H9 (cell line): ENCODE results near the gene C11orf24. TPM values are rescaled to one million over a fixed set of nuclear protein-coding genes. Genes with fewer than 3 reads are reported as not detected.

Experiments used
- DNase-seq: peaks from one replicate; pipeline ENCODE4 v3.0.0-alpha.2; 2017
- H2AFZ ChIP-seq: one replicate; pipeline ENCODE4 v1.6.1; 2013; ENCODE audit warnings: mild to moderate bottlenecking, low read length, control low read depth, moderate library complexity
- H2AK5ac ChIP-seq: 2 replicates; pipeline ENCODE4 v1.6.1; 2013; ENCODE audit warnings: low read length, control low read depth, mixed read lengths; ENCODE audit not compliant: insufficient read length
- H2BK120ac ChIP-seq: one replicate; pipeline ENCODE4 v1.6.1; 2013; ENCODE audit warnings: low read depth, mild to moderate bottlenecking, low read length, control low read depth, inconsistent platforms; ENCODE audit not compliant: poor library complexity, severe bottlenecking
- H2BK12ac ChIP-seq: 2 replicates; pipeline ENCODE4 v1.6.1; 2013; ENCODE audit warnings: low read length, control low read depth, mixed read lengths, low read depth; ENCODE audit not compliant: insufficient read length
- H2BK15ac ChIP-seq: 2 replicates; pipeline ENCODE4 v1.6.1; 2013; ENCODE audit warnings: low read depth, low read length, control low read depth
- H2BK20ac ChIP-seq: one replicate; pipeline ENCODE4 v1.6.1; 2013; ENCODE audit warnings: low read depth, mild to moderate bottlenecking, low read length, control low read depth, inconsistent platforms; ENCODE audit not compliant: poor library complexity, severe bottlenecking
- H2BK5ac ChIP-seq: 2 replicates; pipeline ENCODE4 v1.6.1; 2013; ENCODE audit warnings: low read length, control low read depth, mixed read lengths; ENCODE audit not compliant: insufficient read length
- H3K14ac ChIP-seq: 2 replicates; pipeline ENCODE4 v1.6.1; 2013; ENCODE audit warnings: low read length, control low read depth; ENCODE audit not compliant: insufficient read depth
- H3K18ac ChIP-seq: 2 replicates; pipeline ENCODE4 v1.6.1; 2013; ENCODE audit warnings: low read depth, mild to moderate bottlenecking, mixed read lengths, low read length, control low read depth; ENCODE audit not compliant: insufficient read length
- H3K23ac ChIP-seq: 2 replicates; pipeline ENCODE4 v1.6.1; 2013; ENCODE audit warnings: low read length, control low read depth, mixed read lengths, low read depth; ENCODE audit not compliant: insufficient read length
- H3K23me2 ChIP-seq: 2 replicates; pipeline ENCODE4 v1.6.1; 2013; ENCODE audit warnings: low read depth, mild to moderate bottlenecking, mixed read lengths, low read length, control low read depth; ENCODE audit not compliant: insufficient read length, poor library complexity, severe bottlenecking
- H3K27ac ChIP-seq: 2 replicates; pipeline ENCODE4 v1.5.1; 2013; ENCODE audit warnings: low read length, control low read depth, mixed read lengths, low read depth; ENCODE audit not compliant: insufficient read length
- H3K27me3 ChIP-seq: 2 replicates; pipeline ENCODE4 v1.6.1; 2013; ENCODE audit warnings: low read length, control low read depth, inconsistent platforms; ENCODE audit not compliant: insufficient read depth
- H3K4ac ChIP-seq: 2 replicates; pipeline ENCODE4 v1.6.1; 2013; ENCODE audit warnings: low read depth, mild to moderate bottlenecking, control low read depth, inconsistent platforms, low read length, moderate library complexity
- H3K4me1 ChIP-seq: 2 replicates; pipeline ENCODE4 v1.6.1; 2013; ENCODE audit warnings: low read length, control low read depth, inconsistent platforms; ENCODE audit not compliant: insufficient read depth
- H3K4me2 ChIP-seq: 2 replicates; pipeline ENCODE4 v1.6.1; 2013; ENCODE audit warnings: low read length, control low read depth, mixed read lengths; ENCODE audit not compliant: insufficient read length, insufficient read depth
- H3K56ac ChIP-seq: 2 replicates; pipeline ENCODE4 v1.6.1; 2013; ENCODE audit warnings: low read depth, mild to moderate bottlenecking, mixed read lengths, low read length, control low read depth; ENCODE audit not compliant: insufficient read length
- H3K79me1 ChIP-seq: 2 replicates; pipeline ENCODE4 v1.6.1; 2013; ENCODE audit warnings: low read depth, mild to moderate bottlenecking, moderate library complexity, low read length, control low read depth, inconsistent platforms; ENCODE audit not compliant: insufficient read depth, poor library complexity, severe bottlenecking
- H3K79me2 ChIP-seq: 2 replicates; pipeline ENCODE4 v1.6.1; 2013; ENCODE audit warnings: low read length, control low read depth, inconsistent platforms; ENCODE audit not compliant: insufficient read depth
- H3K9ac ChIP-seq: 2 replicates; pipeline ENCODE4 v1.6.1; 2013; ENCODE audit warnings: low read length, control low read depth, mixed read lengths; ENCODE audit not compliant: insufficient read length; ENCODE audit errors: extremely low read depth
- H3K9me3 ChIP-seq: one replicate; pipeline ENCODE4 v1.6.1; 2013; ENCODE audit warnings: low read depth, low read length, inconsistent platforms; ENCODE audit not compliant: control insufficient read depth
- H3T11ph ChIP-seq: one replicate; pipeline ENCODE4 v1.6.1; 2013; ENCODE audit warnings: mild to moderate bottlenecking, low read length, control low read depth, inconsistent platforms
- H4K20me1 ChIP-seq: one replicate; pipeline ENCODE4 v1.6.1; 2013; ENCODE audit not compliant: control insufficient read depth, insufficient read length, insufficient read depth
- H4K5ac ChIP-seq: 2 replicates; pipeline ENCODE4 v1.6.1; 2013; ENCODE audit warnings: low read depth, mild to moderate bottlenecking, mixed read lengths, low read length, control low read depth; ENCODE audit not compliant: insufficient read length
- H4K8ac ChIP-seq: replicated peaks from 2 replicates; pipeline ENCODE4 v1.6.1; 2013; ENCODE audit warnings: low read length, control low read depth, mixed read lengths, low read depth; ENCODE audit not compliant: insufficient read length
- H4K91ac ChIP-seq: 2 replicates; pipeline ENCODE4 v1.6.1; 2013; ENCODE audit warnings: low read depth, mild to moderate bottlenecking, moderate library complexity, mixed read lengths, low read length, control low read depth; ENCODE audit not compliant: insufficient read length
- H3K27ac Mint-ChIP-seq, 3 experiments: 2 replicates in 2 of 3; 3 replicates in 1 of 3; pipeline ENCODE4 v1.8.0; 2020 to 2021; ENCODE audit warnings: mixed read lengths in 3 of 3, mild to moderate bottlenecking in 1 of 3, moderate library complexity in 1 of 3
- H3K27me3 Mint-ChIP-seq: 2 replicates; pipeline ENCODE4 v1.8.0; 2021; ENCODE audit warnings: low read depth, mild to moderate bottlenecking, moderate library complexity, mixed read lengths
- H3K36me3 Mint-ChIP-seq, 3 experiments: 2 replicates in 2 of 3; 3 replicates in 1 of 3; pipeline ENCODE4 v1.8.0; 2020 to 2021; ENCODE audit warnings: low read depth in 3 of 3, mixed read lengths in 3 of 3; ENCODE audit not compliant: insufficient read depth in 1 of 3
- H3K4me1 Mint-ChIP-seq, 2 experiments: 2 replicates each; pipeline ENCODE4 v1.8.0; 2020; ENCODE audit warnings: mixed read lengths in 2 of 2
- H3K4me3 Mint-ChIP-seq, 2 experiments: 2 replicates in 1 of 2; 3 replicates in 1 of 2; pipeline ENCODE4 v1.8.0; 2020 to 2021; ENCODE audit warnings: mild to moderate bottlenecking in 2 of 2, mixed read lengths in 2 of 2, moderate library complexity in 1 of 2
- H3K9me3 Mint-ChIP-seq, 2 experiments: 2 replicates in 1 of 2; 3 replicates in 1 of 2; pipeline ENCODE4 v1.8.0; 2020; ENCODE audit warnings: mild to moderate bottlenecking in 2 of 2, mixed read lengths in 2 of 2, moderate library complexity in 1 of 2
- WGBS: extraction: QIAGEN DNeasy Blood & Tissue Kit; methylation state at CpG from one replicate; pipeline ENCODE4 v1.1.7; 2013; ENCODE audit warnings: missing lambda C conversion rate, low lambda C conversion rate, mixed read lengths; ENCODE audit not compliant: insufficient read length; ENCODE audit errors: extremely low coverage; 5-methylcytosine and 5-hydroxymethylcytosine counted together
- total RNA-seq: library from RNA; stranded (reverse); gene quantifications from 2 replicates; pipeline ENCODE4 v1.2.1, GENCODE V29; 2021
- TF ChIP-seq, protein P1 (sequence below): fragments of 200-600 bp; sonication (generic); conservative IDR thresholded peaks from 3 replicates; pipeline ENCODE4 v1.8.0; 2021; ENCODE audit warnings: antibody characterized with exemption, mild to moderate bottlenecking

Gene C11orf24
- total RNA-seq, 1 experiment from 2014 or later = 46.8 TPM

DNA sequence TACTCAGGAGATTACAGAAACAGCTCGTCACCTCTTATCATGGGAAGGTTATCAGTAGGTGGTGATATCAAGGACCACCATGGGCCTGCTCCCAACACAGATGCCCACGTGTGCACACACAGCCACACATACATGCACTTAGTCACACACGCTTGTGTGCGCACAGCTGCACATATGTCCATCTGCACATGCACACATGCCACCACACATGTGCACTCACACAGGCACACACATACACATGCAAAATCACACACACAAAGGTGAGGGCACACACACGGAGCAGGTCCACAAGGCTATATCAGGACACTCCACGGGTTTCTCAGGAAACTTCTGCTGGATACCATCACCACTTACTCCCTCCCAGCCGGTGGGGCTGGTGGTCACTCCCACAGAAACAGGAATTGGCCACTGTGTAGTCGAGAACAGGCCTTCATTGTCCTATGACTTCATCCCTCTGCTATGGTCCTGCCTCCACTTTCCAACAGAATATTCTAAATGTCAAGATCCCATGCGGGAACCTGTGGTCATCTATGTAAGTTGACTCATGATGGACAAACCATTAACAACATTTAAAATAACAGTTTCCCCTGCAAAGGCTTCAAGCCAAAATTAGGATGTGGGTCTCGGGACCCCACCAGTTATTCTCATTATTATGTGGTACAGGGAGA lies 2.2 kb downstream of the C11orf24 start:
- Histone ChIP-seq H3K9ac (peak overlapping the region; percentile 3), H2BK20ac (no peak overlapping the region), H2BK120ac (no peak overlapping the region), H2BK12ac (no peak overlapping the region), H2BK5ac (no peak overlapping the region), H4K8ac (no peak overlapping the region), H4K91ac (no peak overlapping the region), H3K4ac (no peak overlapping the region), H2BK15ac (no peak overlapping the region), H3K56ac (no peak overlapping the region), H3K27ac (no peak overlapping the region), H2AFZ (no peak overlapping the region), H3K27me3 (no peaks in the 10 kb centered on the region), H3K4me1 (no peaks in the 10 kb centered on the region; the same call in 1 of the 2 replicates), H3K14ac (no peak overlapping the region), H3K79me2 (peaks cover 2% of the 10 kb centered on the region; the same call in 1 of the 2 replicates), H3K23ac (peak overlapping the region; percentile 63), H4K5ac (no peak overlapping the region), H2AK5ac (no peak overlapping the region), H4K20me1 (no peaks in the 10 kb centered on the region), H3K18ac (peak overlapping the region; percentile 39), H3K23me2 (peaks cover 3% of the 10 kb centered on the region), H3T11ph (no peak overlapping the region), H3K9me3 (no peaks in the 10 kb centered on the region), H3K4me2 (no peak overlapping the region), H3K79me1 (peaks cover 4% of the 10 kb centered on the region)
- Mint-ChIP-seq H3K27ac (peak overlapping the region in 1 of 3 experiments; percentile 19; a peak in 1 of 7 replicates), H3K9me3 (no peaks in the 10 kb centered on the region), H3K4me3 (peak overlapping the region in 1 of 2 experiments; percentile 68; a peak in 2 of 5 replicates), H3K4me1 (peaks cover 14 to 20% of the 10 kb centered on the region in 2 experiments), H3K36me3 (peaks cover 21 to 33% (median 33%) of the 10 kb centered on the region in 3 experiments), H3K27me3 (no peaks in the 10 kb centered on the region)
- TF ChIP-seq, protein P1, sequence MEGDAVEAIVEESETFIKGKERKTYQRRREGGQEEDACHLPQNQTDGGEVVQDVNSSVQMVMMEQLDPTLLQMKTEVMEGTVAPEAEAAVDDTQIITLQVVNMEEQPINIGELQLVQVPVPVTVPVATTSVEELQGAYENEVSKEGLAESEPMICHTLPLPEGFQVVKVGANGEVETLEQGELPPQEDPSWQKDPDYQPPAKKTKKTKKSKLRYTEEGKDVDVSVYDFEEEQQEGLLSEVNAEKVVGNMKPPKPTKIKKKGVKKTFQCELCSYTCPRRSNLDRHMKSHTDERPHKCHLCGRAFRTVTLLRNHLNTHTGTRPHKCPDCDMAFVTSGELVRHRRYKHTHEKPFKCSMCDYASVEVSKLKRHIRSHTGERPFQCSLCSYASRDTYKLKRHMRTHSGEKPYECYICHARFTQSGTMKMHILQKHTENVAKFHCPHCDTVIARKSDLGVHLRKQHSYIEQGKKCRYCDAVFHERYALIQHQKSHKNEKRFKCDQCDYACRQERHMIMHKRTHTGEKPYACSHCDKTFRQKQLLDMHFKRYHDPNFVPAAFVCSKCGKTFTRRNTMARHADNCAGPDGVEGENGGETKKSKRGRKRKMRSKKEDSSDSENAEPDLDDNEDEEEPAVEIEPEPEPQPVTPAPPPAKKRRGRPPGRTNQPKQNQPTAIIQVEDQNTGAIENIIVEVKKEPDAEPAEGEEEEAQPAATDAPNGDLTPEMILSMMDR = no peak
- DNase-seq = peak; percentile 14
- WGBS = no CpG with 5 or more reads among the region's 10 CpGs
